Measurements from ENCODE around the gene FRMD4B.

The FRMD4B gene

DNA sequence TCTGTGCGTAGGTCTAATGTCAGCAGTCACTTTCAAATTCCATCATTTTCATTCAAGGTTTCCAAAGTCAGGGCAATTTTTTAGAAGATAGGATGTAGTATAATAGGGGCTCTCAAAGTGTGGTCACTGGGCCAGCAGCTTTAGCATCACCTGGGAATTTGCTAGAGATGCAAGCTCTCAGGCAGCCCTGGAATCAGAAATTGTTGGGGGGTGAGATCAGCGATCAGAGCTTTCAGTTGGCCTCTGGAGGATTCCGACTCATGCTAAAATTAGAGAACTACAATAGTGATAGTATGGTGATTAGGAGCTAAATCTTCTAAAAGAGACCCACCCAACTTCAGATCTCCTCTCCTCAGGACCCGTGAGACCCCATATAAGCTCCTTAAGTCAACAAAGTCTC is 2.4 kb upstream of the FRMD4B start:
- Histone ChIP-seq H3K14ac (ENCODE audit: low read length) (no peak overlapping the region), H3K4ac (ENCODE audit: low read depth, low read length) (no peak overlapping the region), H3K4me2 (ENCODE audit: low read length) (no peak overlapping the region), H3K18ac (ENCODE audit: low read length) (no peak overlapping the region), H3K23ac (ENCODE audit: low read length) (no peak overlapping the region), H4K12ac (ENCODE audit: low read depth, low read length) (no peak overlapping the region), H2BK120ac (ENCODE audit: insufficient read depth, low read length, poor library complexity) (no peak overlapping the region), H2AFZ (ENCODE audit: insufficient read depth, low read length, poor library complexity) (no peak overlapping the region), H3K27me3 (ENCODE audit: insufficient read depth, low read length) (peaks cover 14% of the 10 kb centered on the region), H3K9ac (ENCODE audit: low read length) (no peak overlapping the region), H3K27ac (ENCODE audit: low read depth, low read length) (no peak overlapping the region), H3K4me1 (ENCODE audit: control insufficient read depth in 1 of 2, insufficient read depth in 2 of 2, low read length in 2 of 2) (peaks cover 0 to 7% of the 10 kb centered on the region in 2 experiments), H3K79me2 (ENCODE audit: control insufficient read depth, insufficient read depth, low read length, poor library complexity) (no peaks in the 10 kb centered on the region), H2BK12ac (ENCODE audit: low read length) (no peak overlapping the region), H3K36me3 (ENCODE audit: control insufficient read depth in 1 of 2, insufficient read depth in 2 of 2, low read length in 2 of 2) (no peaks in the 10 kb centered on the region), H2AK5ac (ENCODE audit: low read length) (no peak overlapping the region), H4K91ac (ENCODE audit: low read depth, low read length) (no peak overlapping the region), H3K4me3 (ENCODE audit: low read depth, low read length) (no peak overlapping the region), H3K79me1 (ENCODE audit: low read length) (no peaks in the 10 kb centered on the region), H4K8ac (ENCODE audit: low read depth, low read length) (no peak overlapping the region), H2BK5ac (ENCODE audit: low read depth, low read length, poor library complexity) (no peak overlapping the region), H3K9me3 (ENCODE audit: insufficient read depth, low read depth, low read length) (peaks cover 3% of the 10 kb centered on the region)
- no peak for DNase-seq
- no CpG with 5 or more reads among the region's 4 CpGs for WGBS (ENCODE audit: extremely low coverage, insufficient coverage, insufficient read length)

DNA sequence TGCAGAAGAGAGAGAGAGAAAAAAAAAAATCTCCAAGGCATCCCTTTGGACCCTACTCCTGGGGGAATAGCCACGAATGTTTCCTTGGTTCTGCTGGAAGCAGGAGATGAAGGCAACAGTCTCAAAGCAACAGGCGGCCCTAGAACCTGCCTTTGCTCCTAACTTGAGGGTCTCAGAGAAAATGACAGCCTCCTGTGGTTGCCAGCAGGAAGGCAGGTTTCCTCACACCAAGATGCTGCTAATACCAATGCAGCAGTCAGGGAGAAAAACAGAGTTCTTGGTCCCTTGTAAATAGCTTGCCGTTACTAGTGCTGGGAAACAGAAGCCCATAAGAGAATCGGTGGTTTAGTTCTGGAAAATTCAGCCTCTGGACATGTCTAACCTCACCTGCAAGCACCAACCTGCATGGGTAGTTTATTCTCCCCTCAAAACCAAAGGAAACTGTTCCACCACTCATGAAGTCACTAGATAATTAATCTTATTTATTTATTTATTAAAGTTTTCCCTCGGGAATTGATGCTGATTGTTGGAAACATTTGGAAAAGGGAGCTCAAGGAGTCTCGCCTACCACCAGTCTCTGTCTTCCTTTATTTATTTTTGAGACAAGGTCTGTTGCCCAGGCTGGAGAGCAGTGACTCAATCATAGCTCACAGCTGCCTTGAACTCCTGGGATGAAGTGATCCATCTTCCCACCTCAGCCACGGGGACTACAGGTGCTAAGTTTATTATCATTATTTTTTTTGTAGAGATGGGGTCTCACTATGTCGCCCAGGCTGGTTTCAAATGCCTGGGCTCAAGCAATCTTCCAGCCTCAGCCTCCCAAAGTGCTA is 883 bp upstream of the FRMD4B start:
- Histone ChIP-seq H2AFZ (ENCODE audit: insufficient read depth, low read length, poor library complexity) (no peak overlapping the region), H4K8ac (ENCODE audit: low read depth, low read length) (no peak overlapping the region), H3K79me2 (ENCODE audit: control insufficient read depth, insufficient read depth, low read length, poor library complexity) (no peaks in the 10 kb centered on the region), H3K18ac (ENCODE audit: low read length) (no peak overlapping the region), H3K4me2 (ENCODE audit: low read length) (peak overlapping the region; percentile 72), H3K23ac (ENCODE audit: low read length) (no peak overlapping the region), H2BK5ac (ENCODE audit: low read depth, low read length, poor library complexity) (no peak overlapping the region), H3K27me3 (ENCODE audit: insufficient read depth, low read length) (peaks cover 14% of the 10 kb centered on the region), H3K4me1 (ENCODE audit: control insufficient read depth in 1 of 2, insufficient read depth in 2 of 2, low read length in 2 of 2) (peaks cover 0 to 7% of the 10 kb centered on the region in 2 experiments), H2AK5ac (ENCODE audit: low read length) (no peak overlapping the region), H3K4ac (ENCODE audit: low read depth, low read length) (no peak overlapping the region), H3K9ac (ENCODE audit: low read length) (no peak overlapping the region), H3K27ac (ENCODE audit: low read depth, low read length) (no peak overlapping the region), H3K14ac (ENCODE audit: low read length) (no peak overlapping the region), H3K36me3 (ENCODE audit: control insufficient read depth in 1 of 2, insufficient read depth in 2 of 2, low read length in 2 of 2) (no peaks in the 10 kb centered on the region), H4K91ac (ENCODE audit: low read depth, low read length) (no peak overlapping the region), H4K12ac (ENCODE audit: low read depth, low read length) (no peak overlapping the region), H3K9me3 (ENCODE audit: insufficient read depth, low read depth, low read length) (peaks cover 3% of the 10 kb centered on the region), H3K4me3 (ENCODE audit: low read depth, low read length) (no peak overlapping the region), H3K79me1 (ENCODE audit: low read length) (no peaks in the 10 kb centered on the region), H2BK12ac (ENCODE audit: low read length) (no peak overlapping the region), H2BK120ac (ENCODE audit: insufficient read depth, low read length, poor library complexity) (no peak overlapping the region)
- no peak for DNase-seq
- no CpG with 5 or more reads among the region's 8 CpGs for WGBS (ENCODE audit: extremely low coverage, insufficient coverage, insufficient read length)

DNA sequence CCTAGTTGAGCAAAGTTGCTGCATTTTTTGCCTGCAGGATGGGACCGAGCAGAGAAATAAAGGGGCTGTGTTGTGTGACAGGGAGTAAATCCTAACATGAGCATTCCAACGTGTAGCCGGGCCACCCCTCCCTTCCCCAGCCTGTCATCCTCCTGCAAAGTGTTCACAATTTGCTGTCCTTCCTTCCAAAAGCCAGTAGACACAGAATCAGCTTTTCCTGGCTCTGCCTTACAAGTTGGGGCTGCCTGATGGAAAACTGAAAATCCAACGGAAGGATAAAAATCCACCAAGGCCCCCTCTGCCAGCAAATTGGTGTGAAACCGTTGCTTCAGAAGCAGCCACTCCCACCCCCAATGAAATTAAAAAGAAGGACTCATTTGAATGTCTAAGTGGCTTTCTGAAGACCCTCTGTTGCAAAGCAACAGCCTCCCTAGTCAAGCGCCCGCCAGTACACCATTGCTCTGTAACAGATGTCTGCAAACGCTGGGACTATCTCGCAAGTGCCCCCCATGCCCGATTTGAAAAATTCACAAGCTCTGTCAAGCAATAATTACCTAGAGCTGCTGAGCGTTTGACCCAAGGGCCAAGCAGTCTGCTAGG is 665 bp downstream of the FRMD4B start:
- Histone ChIP-seq H4K12ac (ENCODE audit: low read depth, low read length) (no peak overlapping the region), H4K8ac (ENCODE audit: low read depth, low read length) (no peak overlapping the region), H2BK12ac (ENCODE audit: low read length) (no peak overlapping the region), H3K36me3 (ENCODE audit: control insufficient read depth in 1 of 2, insufficient read depth in 2 of 2, low read length in 2 of 2) (no peaks in the 10 kb centered on the region), H3K79me1 (ENCODE audit: low read length) (no peaks in the 10 kb centered on the region), H3K14ac (ENCODE audit: low read length) (no peak overlapping the region), H3K9me3 (ENCODE audit: insufficient read depth, low read depth, low read length) (peaks cover 3% of the 10 kb centered on the region), H2AFZ (ENCODE audit: insufficient read depth, low read length, poor library complexity) (no peak overlapping the region), H3K27ac (ENCODE audit: low read depth, low read length) (no peak overlapping the region), H3K4ac (ENCODE audit: low read depth, low read length) (no peak overlapping the region), H3K27me3 (ENCODE audit: insufficient read depth, low read length) (peaks cover 14% of the 10 kb centered on the region), H3K9ac (ENCODE audit: low read length) (no peak overlapping the region), H3K4me2 (ENCODE audit: low read length) (peak overlapping the region; percentile 72), H2BK120ac (ENCODE audit: insufficient read depth, low read length, poor library complexity) (no peak overlapping the region), H4K91ac (ENCODE audit: low read depth, low read length) (no peak overlapping the region), H2BK5ac (ENCODE audit: low read depth, low read length, poor library complexity) (no peak overlapping the region), H3K4me3 (ENCODE audit: low read depth, low read length) (peak overlapping the region; percentile 52), H3K4me1 (ENCODE audit: control insufficient read depth in 1 of 2, insufficient read depth in 2 of 2, low read length in 2 of 2) (peaks cover 0 to 7% of the 10 kb centered on the region in 2 experiments), H3K18ac (ENCODE audit: low read length) (no peak overlapping the region), H2AK5ac (ENCODE audit: low read length) (no peak overlapping the region), H3K79me2 (ENCODE audit: control insufficient read depth, insufficient read depth, low read length, poor library complexity) (no peaks in the 10 kb centered on the region), H3K23ac (ENCODE audit: low read length) (no peak overlapping the region)
- WGBS (ENCODE audit: extremely low coverage, insufficient coverage, insufficient read length) = no CpG with 5 or more reads among the region's 11 CpGs
- DNase-seq = no peak

DNA sequence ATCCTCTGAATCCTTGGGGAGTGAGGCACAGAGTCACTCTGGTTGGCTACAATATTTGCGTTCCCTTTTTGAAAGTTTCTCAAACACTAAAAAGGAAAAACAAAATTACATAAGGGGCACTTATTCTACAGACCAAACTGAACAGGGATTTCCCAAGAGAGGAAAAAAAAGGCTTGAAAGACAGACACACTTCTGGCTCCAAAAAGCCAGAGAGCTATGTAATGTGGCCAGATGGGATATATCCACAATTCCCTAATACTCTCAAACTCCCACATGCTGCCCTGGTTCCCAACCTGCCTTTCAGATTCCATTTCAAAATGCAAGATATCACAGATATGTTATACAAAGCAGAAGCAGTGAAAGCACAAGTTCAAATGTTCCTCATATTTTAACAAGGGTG is 1.6 kb downstream of the FRMD4B start:
- Histone ChIP-seq H3K23ac (ENCODE audit: low read length) (no peak overlapping the region), H3K79me1 (ENCODE audit: low read length) (no peaks in the 10 kb centered on the region), H4K91ac (ENCODE audit: low read depth, low read length) (no peak overlapping the region), H3K18ac (ENCODE audit: low read length) (no peak overlapping the region), H2BK120ac (ENCODE audit: insufficient read depth, low read length, poor library complexity) (no peak overlapping the region), H2BK5ac (ENCODE audit: low read depth, low read length, poor library complexity) (no peak overlapping the region), H3K4me3 (ENCODE audit: low read depth, low read length) (no peak overlapping the region), H3K27me3 (ENCODE audit: insufficient read depth, low read length) (peaks cover 14% of the 10 kb centered on the region), H2AFZ (ENCODE audit: insufficient read depth, low read length, poor library complexity) (no peak overlapping the region), H3K4me1 (ENCODE audit: control insufficient read depth in 1 of 2, insufficient read depth in 2 of 2, low read length in 2 of 2) (peaks cover 0 to 7% of the 10 kb centered on the region in 2 experiments), H3K27ac (ENCODE audit: low read depth, low read length) (no peak overlapping the region), H4K12ac (ENCODE audit: low read depth, low read length) (no peak overlapping the region), H3K9me3 (ENCODE audit: insufficient read depth, low read depth, low read length) (peaks cover 3% of the 10 kb centered on the region), H3K4me2 (ENCODE audit: low read length) (no peak overlapping the region), H3K36me3 (ENCODE audit: control insufficient read depth in 1 of 2, insufficient read depth in 2 of 2, low read length in 2 of 2) (no peaks in the 10 kb centered on the region), H3K9ac (ENCODE audit: low read length) (no peak overlapping the region), H3K4ac (ENCODE audit: low read depth, low read length) (no peak overlapping the region), H2BK12ac (ENCODE audit: low read length) (no peak overlapping the region), H3K14ac (ENCODE audit: low read length) (no peak overlapping the region), H3K79me2 (ENCODE audit: control insufficient read depth, insufficient read depth, low read length, poor library complexity) (no peaks in the 10 kb centered on the region), H2AK5ac (ENCODE audit: low read length) (no peak overlapping the region), H4K8ac (ENCODE audit: low read depth, low read length) (no peak overlapping the region)
- DNase-seq = no peak
- WGBS (ENCODE audit: extremely low coverage, insufficient coverage, insufficient read length) = no CpG with 5 or more reads among the region's 1 CpG
